Measurements from ENCODE around the gene NIPAL3.
"Not testable (repeated sequence)": the region's sequence is repeated elsewhere in the genome, so short reads cannot be mapped to it uniquely, and the experiment has no call there.

NIPAL3 gene

GRCh38 chr1:24454673-24455072 lies 39.1 kb downstream of the NIPAL3 start:
- Histone ChIP-seq H3K4me3 (ENCODE audit: low read length in 2 of 2) (no peak overlapping the region), H3K27me3 (ENCODE audit: control insufficient read depth in 2 of 2, insufficient read depth in 2 of 2, low read length in 2 of 2) (no peaks in the 10 kb centered on the region), H3K27ac (ENCODE audit: low read depth in 2 of 2, low read length in 2 of 2) (no peak overlapping the region), H3K36me3 (ENCODE audit: control insufficient read depth in 2 of 2, insufficient read depth in 2 of 2, low read length in 2 of 2) (peaks cover 46 to 76% of the 10 kb centered on the region in 2 donors), H3K9ac (ENCODE audit: low read depth in 1 of 2, low read length in 2 of 2) (no peak overlapping the region), H3K9me3 (ENCODE audit: control insufficient read depth in 2 of 2, low read length in 2 of 2) (no peaks in the 10 kb centered on the region), H3K4me1 (ENCODE audit: control insufficient read depth in 2 of 2, insufficient read depth in 2 of 2, low read length in 2 of 2) (no peaks in the 10 kb centered on the region)

GRCh38 chr1:24455272-24455671 lies 39.7 kb downstream of the NIPAL3 start:
- H3K36me3 ChIP-seq (ENCODE audit: control insufficient read depth in 2 of 2, insufficient read depth in 2 of 2, low read length in 2 of 2): peaks cover 51 to 77% of the 10 kb centered on the region in 2 donors
- no peak overlapping the region for H3K4me3 ChIP-seq (ENCODE audit: low read length in 2 of 2)

GRCh38 chr1:24457866-24458265 lies 42.3 kb downstream of the NIPAL3 start:
- no peak overlapping the region for H3K4me3 ChIP-seq (ENCODE audit: low read length in 2 of 2)
- H3K36me3 ChIP-seq (ENCODE audit: control insufficient read depth in 2 of 2, insufficient read depth in 2 of 2, low read length in 2 of 2): peaks cover 45 to 70% of the 10 kb centered on the region in 2 donors
- no peak overlapping the region for H3K27ac ChIP-seq (ENCODE audit: low read depth in 2 of 2, low read length in 2 of 2)
- no peaks in the 10 kb centered on the region for H3K4me1 ChIP-seq (ENCODE audit: control insufficient read depth in 2 of 2, insufficient read depth in 2 of 2, low read length in 2 of 2)
- no peaks in the 10 kb centered on the region for H3K27me3 ChIP-seq (ENCODE audit: control insufficient read depth in 2 of 2, insufficient read depth in 2 of 2, low read length in 2 of 2)
- H3K9ac ChIP-seq (ENCODE audit: low read depth in 1 of 2, low read length in 2 of 2): no peak overlapping the region
- no peaks in the 10 kb centered on the region for H3K9me3 ChIP-seq (ENCODE audit: control insufficient read depth in 2 of 2, low read length in 2 of 2)

More at GRCh38 chr1:24455272-24455671, 39.7 kb downstream of the NIPAL3 start:
- Histone ChIP-seq H3K27ac (ENCODE audit: low read depth in 2 of 2, low read length in 2 of 2) (no peak overlapping the region), H3K9ac (ENCODE audit: low read depth in 1 of 2, low read length in 2 of 2) (no peak overlapping the region), H3K27me3 (ENCODE audit: control insufficient read depth in 2 of 2, insufficient read depth in 2 of 2, low read length in 2 of 2) (no peaks in the 10 kb centered on the region), H3K9me3 (ENCODE audit: control insufficient read depth in 2 of 2, low read length in 2 of 2) (no peaks in the 10 kb centered on the region), H3K4me1 (ENCODE audit: control insufficient read depth in 2 of 2, insufficient read depth in 2 of 2, low read length in 2 of 2) (no peaks in the 10 kb centered on the region)

GRCh38 chr1:24459551-24460266 lies 44.1 kb downstream of the NIPAL3 start:
- Histone ChIP-seq H3K4me3 (ENCODE audit: low read length in 2 of 2) (no peak overlapping the region), H3K27me3 (ENCODE audit: control insufficient read depth in 2 of 2, insufficient read depth in 2 of 2, low read length in 2 of 2) (no peaks in the 10 kb centered on the region), H3K4me1 (ENCODE audit: control insufficient read depth in 2 of 2, insufficient read depth in 2 of 2, low read length in 2 of 2) (no peaks in the 10 kb centered on the region), H3K27ac (ENCODE audit: low read depth in 2 of 2, low read length in 2 of 2) (no peak overlapping the region), H3K36me3 (ENCODE audit: control insufficient read depth in 2 of 2, insufficient read depth in 2 of 2, low read length in 2 of 2) (peaks cover 38 to 66% of the 10 kb centered on the region in 2 donors), H3K9ac (ENCODE audit: low read depth in 1 of 2, low read length in 2 of 2) (no peak overlapping the region), H3K9me3 (ENCODE audit: control insufficient read depth in 2 of 2, low read length in 2 of 2) (no peaks in the 10 kb centered on the region)

GRCh38 chr1:24462128-24462527 lies 46.5 kb downstream of the NIPAL3 start:
- not testable (repeated sequence) for H3K27me3 ChIP-seq (ENCODE audit: control insufficient read depth in 2 of 2, insufficient read depth in 2 of 2, low read length in 2 of 2); H3K9ac ChIP-seq (ENCODE audit: low read depth in 1 of 2, low read length in 2 of 2); H3K27ac ChIP-seq (ENCODE audit: low read depth in 2 of 2, low read length in 2 of 2); H3K9me3 ChIP-seq (ENCODE audit: control insufficient read depth in 2 of 2, low read length in 2 of 2); H3K4me3 ChIP-seq (ENCODE audit: low read length in 2 of 2); H3K4me1 ChIP-seq (ENCODE audit: control insufficient read depth in 2 of 2, insufficient read depth in 2 of 2, low read length in 2 of 2)
- H3K36me3 ChIP-seq (ENCODE audit: control insufficient read depth in 2 of 2, insufficient read depth in 2 of 2, low read length in 2 of 2): peaks cover 37 to 63% of the 10 kb centered on the region in 2 donors

GRCh38 chr1:24463776-24464735 lies 48.5 kb downstream of the NIPAL3 start:
- H3K9ac ChIP-seq (ENCODE audit: low read depth in 1 of 2, low read length in 2 of 2): no peak overlapping the region
- H3K27ac ChIP-seq (ENCODE audit: low read depth in 2 of 2, low read length in 2 of 2): no peak overlapping the region
- H3K9me3 ChIP-seq (ENCODE audit: control insufficient read depth in 2 of 2, low read length in 2 of 2): no peaks in the 10 kb centered on the region
- peaks cover 26 to 50% of the 10 kb centered on the region in 2 donors for H3K36me3 ChIP-seq (ENCODE audit: control insufficient read depth in 2 of 2, insufficient read depth in 2 of 2, low read length in 2 of 2)
- H3K4me3 ChIP-seq (ENCODE audit: low read length in 2 of 2): no peak overlapping the region
- H3K4me1 ChIP-seq (ENCODE audit: control insufficient read depth in 2 of 2, insufficient read depth in 2 of 2, low read length in 2 of 2): no peaks in the 10 kb centered on the region
- H3K27me3 ChIP-seq (ENCODE audit: control insufficient read depth in 2 of 2, insufficient read depth in 2 of 2, low read length in 2 of 2): no peaks in the 10 kb centered on the region

GRCh38 chr1:24465099-24465498 lies 49.5 kb downstream of the NIPAL3 start:
- Histone ChIP-seq H3K36me3 (ENCODE audit: control insufficient read depth in 2 of 2, insufficient read depth in 2 of 2, low read length in 2 of 2) (peaks cover 20 to 48% of the 10 kb centered on the region in 2 donors), H3K4me1 (ENCODE audit: control insufficient read depth in 2 of 2, insufficient read depth in 2 of 2, low read length in 2 of 2) (no peaks in the 10 kb centered on the region), H3K9ac (ENCODE audit: low read depth in 1 of 2, low read length in 2 of 2) (no peak overlapping the region), H3K27me3 (ENCODE audit: control insufficient read depth in 2 of 2, insufficient read depth in 2 of 2, low read length in 2 of 2) (no peaks in the 10 kb centered on the region), H3K4me3 (ENCODE audit: low read length in 2 of 2) (no peak overlapping the region), H3K27ac (ENCODE audit: low read depth in 2 of 2, low read length in 2 of 2) (no peak overlapping the region), H3K9me3 (ENCODE audit: control insufficient read depth in 2 of 2, low read length in 2 of 2) (no peaks in the 10 kb centered on the region)

GRCh38 chr1:24465638-24466037 lies 50.0 kb downstream of the NIPAL3 start:
- Histone ChIP-seq H3K36me3 (ENCODE audit: control insufficient read depth in 2 of 2, insufficient read depth in 2 of 2, low read length in 2 of 2) (peaks cover 16 to 44% of the 10 kb centered on the region in 2 donors), H3K4me3 (ENCODE audit: low read length in 2 of 2) (no peak overlapping the region), H3K27ac (ENCODE audit: low read depth in 2 of 2, low read length in 2 of 2) (no peak overlapping the region), H3K27me3 (ENCODE audit: control insufficient read depth in 2 of 2, insufficient read depth in 2 of 2, low read length in 2 of 2) (no peaks in the 10 kb centered on the region), H3K9ac (ENCODE audit: low read depth in 1 of 2, low read length in 2 of 2) (no peak overlapping the region), H3K9me3 (ENCODE audit: control insufficient read depth in 2 of 2, low read length in 2 of 2) (no peaks in the 10 kb centered on the region), H3K4me1 (ENCODE audit: control insufficient read depth in 2 of 2, insufficient read depth in 2 of 2, low read length in 2 of 2) (no peaks in the 10 kb centered on the region)

GRCh38 chr1:24468685-24469316 lies 53.2 kb downstream of the NIPAL3 start:
- H3K9me3 ChIP-seq (ENCODE audit: control insufficient read depth in 2 of 2, low read length in 2 of 2): no peaks in the 10 kb centered on the region
- no peaks in the 10 kb centered on the region for H3K27me3 ChIP-seq (ENCODE audit: control insufficient read depth in 2 of 2, insufficient read depth in 2 of 2, low read length in 2 of 2)

GRCh38 chr1:24470592-24470991 lies 55.0 kb downstream of the NIPAL3 start:
- no peaks in the 10 kb centered on the region for H3K9me3 ChIP-seq (ENCODE audit: control insufficient read depth in 2 of 2, low read length in 2 of 2)
- no peak overlapping the region for H3K4me3 ChIP-seq (ENCODE audit: low read length in 2 of 2)
- H3K27me3 ChIP-seq (ENCODE audit: control insufficient read depth in 2 of 2, insufficient read depth in 2 of 2, low read length in 2 of 2): no peaks in the 10 kb centered on the region
- peaks cover 10 to 24% of the 10 kb centered on the region in 2 donors for H3K36me3 ChIP-seq (ENCODE audit: control insufficient read depth in 2 of 2, insufficient read depth in 2 of 2, low read length in 2 of 2)
- no peaks in the 10 kb centered on the region for H3K4me1 ChIP-seq (ENCODE audit: control insufficient read depth in 2 of 2, insufficient read depth in 2 of 2, low read length in 2 of 2)
- no peak overlapping the region for H3K27ac ChIP-seq (ENCODE audit: low read depth in 2 of 2, low read length in 2 of 2)
- H3K9ac ChIP-seq (ENCODE audit: low read depth in 1 of 2, low read length in 2 of 2): no peak overlapping the region

More at GRCh38 chr1:24468685-24469316, 53.2 kb downstream of the NIPAL3 start:
- Histone ChIP-seq H3K4me1 (ENCODE audit: control insufficient read depth in 2 of 2, insufficient read depth in 2 of 2, low read length in 2 of 2) (no peaks in the 10 kb centered on the region), H3K4me3 (ENCODE audit: low read length in 2 of 2) (no peak overlapping the region), H3K36me3 (ENCODE audit: control insufficient read depth in 2 of 2, insufficient read depth in 2 of 2, low read length in 2 of 2) (peaks cover 10 to 34% of the 10 kb centered on the region in 2 donors), H3K9ac (ENCODE audit: low read depth in 1 of 2, low read length in 2 of 2) (no peak overlapping the region), H3K27ac (ENCODE audit: low read depth in 2 of 2, low read length in 2 of 2) (no peak overlapping the region)
